Central memory CD8-positive, alpha-beta T cell (primary cell): Measurements from ENCODE around the gene PEA15.

ENCODE experiments used
- ATAC-seq: fragments of 150-1000 bp; cut with Tn5 transposase; replicated peaks from 2 replicates; pipeline ENCODE4 v1.10.0; 2022; ENCODE audit warnings: mild to moderate bottlenecking, moderate FRiP score, moderate number of reproducible peaks; ENCODE audit not compliant: poor library complexity, severe bottlenecking; ENCODE audit errors: extremely low read depth
- DNase-seq, 2 donors: peaks; one replicate each; pipeline ENCODE4 v3.0.0; 2021; ENCODE audit warnings: low spot score in 2 of 2
- H3K27ac Mint-ChIP-seq: one replicate; pipeline ENCODE4 v1.8.0; 2022; ENCODE audit warnings: low read depth, mild to moderate bottlenecking, moderate library complexity, mixed read lengths
- H3K27me3 Mint-ChIP-seq: one replicate; pipeline ENCODE4 v1.8.0; 2022; ENCODE audit warnings: mixed read lengths
- H3K36me3 Mint-ChIP-seq: one replicate; pipeline ENCODE4 v1.8.0; 2022; ENCODE audit warnings: mild to moderate bottlenecking, moderate library complexity, mixed read lengths; ENCODE audit not compliant: insufficient read depth
- H3K4me1 Mint-ChIP-seq: one replicate; pipeline ENCODE4 v1.8.0; 2022; ENCODE audit warnings: mixed read lengths
- H3K4me3 Mint-ChIP-seq: one replicate; pipeline ENCODE4 v1.8.0; 2022; ENCODE audit warnings: mild to moderate bottlenecking, moderate library complexity, mixed read lengths
- H3K9me3 Mint-ChIP-seq: one replicate; pipeline ENCODE4 v1.8.0; 2022; ENCODE audit warnings: mixed read lengths

PEA15 gene

GRCh38 chr1:160167580-160167979 is 37.6 kb upstream of the PEA15 start:
- no peak overlapping the region for H3K27ac Mint-ChIP-seq
- peaks cover 61% of the 10 kb centered on the region for H3K27me3 Mint-ChIP-seq
- no peaks in the 10 kb centered on the region for H3K9me3 Mint-ChIP-seq
- no peak for DNase-seq
- no peak overlapping the region for H3K4me3 Mint-ChIP-seq
- peaks cover 11% of the 10 kb centered on the region for H3K4me1 Mint-ChIP-seq
- peaks cover 2% of the 10 kb centered on the region for H3K36me3 Mint-ChIP-seq
- ATAC-seq, result no peak

GRCh38 chr1:160168016-160168415 is 37.2 kb upstream of the PEA15 start:
- DNase-seq (no peak), ATAC-seq (no peak)
- H3K27me3 Mint-ChIP-seq, result peaks cover 64% of the 10 kb centered on the region
- H3K36me3 Mint-ChIP-seq, result peaks cover 2% of the 10 kb centered on the region
- no peak overlapping the region for H3K27ac Mint-ChIP-seq
- H3K4me3 Mint-ChIP-seq, result no peak overlapping the region
- no peaks in the 10 kb centered on the region for H3K9me3 Mint-ChIP-seq
- H3K4me1 Mint-ChIP-seq, result peaks cover 11% of the 10 kb centered on the region

DNA sequence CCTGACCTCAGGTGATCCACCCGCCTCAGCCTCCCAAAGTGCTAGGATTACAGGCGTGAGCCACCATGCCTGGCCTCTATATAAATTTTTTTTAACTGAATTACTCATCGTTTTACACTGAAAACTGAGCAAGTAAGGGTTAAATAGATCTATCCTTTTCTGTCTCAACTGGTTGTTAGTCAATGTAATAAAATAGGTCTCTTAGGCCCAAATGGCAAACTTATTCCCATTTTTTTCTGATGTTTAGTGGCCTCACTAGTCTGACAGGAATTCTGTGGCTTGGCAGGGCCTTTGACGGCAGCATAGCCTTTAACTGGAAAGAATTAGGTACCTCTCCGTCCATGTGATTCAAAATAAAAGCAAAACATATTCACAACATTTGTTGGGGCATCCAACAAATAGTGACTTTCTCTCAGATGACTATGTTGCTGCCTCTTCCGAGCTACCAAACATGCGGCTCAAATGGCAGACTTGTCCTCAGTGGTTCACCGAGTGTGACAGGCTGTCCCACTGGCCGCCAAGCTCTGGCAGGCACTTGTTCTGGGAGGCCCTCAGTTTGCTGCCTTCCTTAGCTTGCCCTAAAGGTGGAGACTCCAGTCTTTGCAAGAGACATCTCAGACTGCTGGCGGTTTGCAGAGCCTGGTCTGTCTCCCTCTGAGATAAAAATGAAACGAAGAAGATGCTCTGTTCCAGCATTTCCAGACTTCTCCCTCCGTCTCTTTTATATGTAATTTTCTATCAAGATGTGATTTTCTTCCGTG is 36.4 kb upstream of the PEA15 start:
- no peaks in the 10 kb centered on the region for H3K9me3 Mint-ChIP-seq
- ATAC-seq (no peak), DNase-seq (no peak)
- no peak overlapping the region for H3K27ac Mint-ChIP-seq
- H3K27me3 Mint-ChIP-seq, result peaks cover 64% of the 10 kb centered on the region
- peaks cover 11% of the 10 kb centered on the region for H3K4me1 Mint-ChIP-seq
- no peaks in the 10 kb centered on the region for H3K36me3 Mint-ChIP-seq
- no peak overlapping the region for H3K4me3 Mint-ChIP-seq

DNA sequence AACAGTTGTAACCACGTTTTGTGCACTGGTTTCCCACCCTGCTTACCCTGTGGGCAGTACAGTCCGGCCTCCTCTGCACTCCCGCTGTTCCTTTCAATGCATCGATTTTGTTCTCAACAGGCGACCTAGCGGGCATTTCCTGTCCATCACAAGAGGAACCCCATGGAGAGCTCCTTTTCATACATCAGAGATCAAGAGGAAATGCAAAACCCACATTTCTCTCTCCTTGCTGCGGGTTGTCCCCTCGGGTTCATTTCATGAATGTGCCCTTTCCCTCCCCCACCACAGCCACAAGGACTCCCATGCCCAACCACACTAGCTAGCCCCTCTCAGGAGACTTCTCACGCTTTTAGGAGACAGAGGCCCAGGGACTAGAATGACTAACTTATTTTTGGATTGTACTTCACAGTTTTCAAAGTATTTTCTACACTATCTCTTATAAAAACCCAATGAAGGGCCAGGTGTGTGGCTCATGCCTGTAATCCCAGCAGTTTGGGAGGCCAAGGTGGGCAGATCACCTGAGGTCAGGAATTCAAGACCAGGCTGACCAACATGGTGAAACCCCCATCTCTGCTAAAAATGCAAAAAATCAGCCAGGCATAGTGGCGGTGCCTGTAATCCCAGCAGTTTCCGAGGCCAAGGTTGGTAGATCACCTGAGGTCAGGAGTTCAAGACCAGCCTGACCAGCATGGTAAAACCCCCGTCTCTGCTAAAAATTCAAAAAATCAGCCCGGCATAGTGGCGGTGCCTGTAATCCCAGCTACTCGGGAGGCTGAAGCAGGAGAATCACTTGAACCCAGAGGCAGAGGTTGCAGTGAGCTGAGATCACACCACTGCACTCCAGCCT is 35.4 kb upstream of the PEA15 start:
- Mint-ChIP-seq H3K4me1 (peaks cover 11% of the 10 kb centered on the region), H3K9me3 (no peaks in the 10 kb centered on the region), H3K36me3 (no peaks in the 10 kb centered on the region), H3K27ac (no peak overlapping the region), H3K4me3 (no peak overlapping the region), H3K27me3 (peaks cover 64% of the 10 kb centered on the region)
- no peak for DNase-seq
- peak; percentile 6 for ATAC-seq

DNA sequence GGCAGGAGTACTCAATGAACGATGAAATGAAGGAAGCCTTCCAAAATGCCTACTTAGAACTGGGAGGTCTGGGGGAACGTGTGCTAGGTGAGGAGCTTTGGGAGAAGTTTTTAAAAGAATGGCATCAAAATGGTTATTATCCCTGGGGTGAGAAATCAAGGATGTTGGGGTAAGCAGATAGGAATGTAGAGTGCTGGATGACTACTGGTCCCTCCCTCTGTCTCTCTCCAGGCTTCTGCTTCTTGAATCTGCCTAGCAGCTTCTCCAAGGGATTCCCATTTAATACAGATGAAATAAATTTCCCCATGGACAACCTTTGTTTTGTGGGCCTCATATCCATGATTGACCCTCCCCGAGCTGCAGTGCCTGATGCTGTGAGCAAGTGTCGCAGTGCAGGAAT is 33.8 kb upstream of the PEA15 start:
- peaks cover 11% of the 10 kb centered on the region for H3K4me1 Mint-ChIP-seq
- no peak overlapping the region for H3K27ac Mint-ChIP-seq
- no peaks in the 10 kb centered on the region for H3K9me3 Mint-ChIP-seq
- peaks cover 54% of the 10 kb centered on the region for H3K27me3 Mint-ChIP-seq
- no peak for ATAC-seq
- H3K4me3 Mint-ChIP-seq, result no peak overlapping the region
- H3K36me3 Mint-ChIP-seq, result no peaks in the 10 kb centered on the region
- DNase-seq, result no peak

DNA sequence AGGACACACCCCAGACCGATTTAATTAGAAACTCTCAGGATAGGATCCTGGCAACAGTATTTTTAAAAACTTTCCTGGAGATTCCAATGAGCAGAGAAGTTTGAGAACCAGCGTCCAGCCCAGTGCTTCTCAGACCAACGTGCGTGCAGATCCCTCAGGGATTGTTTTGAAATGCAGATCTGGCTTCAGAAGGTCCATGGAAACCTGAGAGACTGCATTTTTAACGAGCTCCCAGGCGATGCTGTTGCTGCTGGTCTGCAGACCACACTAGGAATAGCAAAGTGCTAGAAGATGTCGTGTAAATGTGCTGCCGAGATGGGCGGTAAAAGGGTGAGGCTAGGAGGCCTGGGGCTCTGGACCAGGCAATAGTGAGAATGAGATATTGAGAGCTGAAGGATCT is 33.2 kb upstream of the PEA15 start:
- Mint-ChIP-seq H3K4me3 (no peak overlapping the region), H3K27ac (no peak overlapping the region), H3K4me1 (peaks cover 11% of the 10 kb centered on the region), H3K36me3 (no peaks in the 10 kb centered on the region), H3K9me3 (no peaks in the 10 kb centered on the region), H3K27me3 (peaks cover 48% of the 10 kb centered on the region)
- ATAC-seq, result no peak
- DNase-seq, result no peak

DNA sequence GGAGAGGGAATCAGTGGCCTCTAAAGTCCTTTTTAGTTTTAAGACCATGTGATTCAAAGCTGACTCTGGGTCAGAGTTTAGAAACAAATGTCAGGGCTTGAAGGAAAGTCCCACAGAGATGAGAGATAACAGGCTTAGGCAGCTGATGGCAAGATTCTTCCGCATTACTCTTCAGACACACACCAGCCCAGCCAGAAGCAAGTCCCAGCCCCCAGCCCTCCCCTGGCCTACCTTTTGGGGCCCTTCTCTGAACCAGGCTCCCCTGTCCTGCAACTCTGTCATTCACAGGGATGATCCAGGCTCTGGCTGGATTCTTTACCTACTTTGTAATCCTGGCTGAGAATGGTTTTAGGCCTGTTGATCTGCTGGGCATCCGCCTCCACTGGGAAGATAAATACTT is 28.0 kb upstream of the PEA15 start:
- H3K36me3 Mint-ChIP-seq, result no peaks in the 10 kb centered on the region
- no peak overlapping the region for H3K27ac Mint-ChIP-seq
- H3K27me3 Mint-ChIP-seq, result peaks cover 55% of the 10 kb centered on the region
- H3K4me3 Mint-ChIP-seq, result no peak overlapping the region
- H3K4me1 Mint-ChIP-seq, result no peaks in the 10 kb centered on the region
- DNase-seq (no peak), ATAC-seq (no peak)
- H3K9me3 Mint-ChIP-seq, result no peaks in the 10 kb centered on the region

DNA sequence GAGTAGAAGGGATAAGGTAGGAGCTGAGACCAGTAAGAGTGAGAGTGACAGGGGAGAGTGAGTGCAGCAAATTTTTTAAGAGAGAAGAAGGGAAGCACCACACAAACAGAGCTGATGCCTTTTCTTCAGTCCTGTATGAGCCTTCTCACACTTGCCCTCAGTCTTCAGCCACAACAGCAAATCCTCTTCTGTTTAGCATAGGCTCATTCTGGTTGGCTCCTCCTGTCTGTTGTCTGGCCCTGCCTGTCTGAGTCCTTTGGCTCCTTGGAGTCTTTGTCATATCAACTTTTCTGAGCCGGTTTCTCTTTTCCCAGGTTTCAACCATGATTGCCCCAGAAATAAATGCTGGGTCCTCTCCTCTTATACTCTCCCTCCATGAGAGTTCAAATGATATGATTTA is 27.5 kb upstream of the PEA15 start:
- no peaks in the 10 kb centered on the region for H3K9me3 Mint-ChIP-seq
- DNase-seq, result no peak
- no peaks in the 10 kb centered on the region for H3K36me3 Mint-ChIP-seq
- H3K4me3 Mint-ChIP-seq, result no peak overlapping the region
- H3K4me1 Mint-ChIP-seq, result no peaks in the 10 kb centered on the region
- H3K27me3 Mint-ChIP-seq, result peaks cover 51% of the 10 kb centered on the region
- no peak overlapping the region for H3K27ac Mint-ChIP-seq
- ATAC-seq, result no peak

- Mint-ChIP-seq H3K27me3 (peaks cover 41% of the 10 kb centered on the region), H3K36me3 (no peaks in the 10 kb centered on the region), H3K9me3 (no peaks in the 10 kb centered on the region), H3K4me1 (no peaks in the 10 kb centered on the region), H3K27ac (no peak overlapping the region), H3K4me3 (no peak overlapping the region)
- DNase-seq (no peak), ATAC-seq (no peak)
These were observed 26.5 kb upstream of the PEA15 start for GRCh38 chr1:160178731-160179130.

GRCh38 chr1:160179336-160179735 is 25.8 kb upstream of the PEA15 start:
- Mint-ChIP-seq H3K4me1 (no peaks in the 10 kb centered on the region), H3K27me3 (peaks cover 35% of the 10 kb centered on the region), H3K9me3 (no peaks in the 10 kb centered on the region), H3K27ac (no peak overlapping the region), H3K36me3 (no peaks in the 10 kb centered on the region), H3K4me3 (no peak overlapping the region)
- ATAC-seq, result no peak
- no peak for DNase-seq

DNA sequence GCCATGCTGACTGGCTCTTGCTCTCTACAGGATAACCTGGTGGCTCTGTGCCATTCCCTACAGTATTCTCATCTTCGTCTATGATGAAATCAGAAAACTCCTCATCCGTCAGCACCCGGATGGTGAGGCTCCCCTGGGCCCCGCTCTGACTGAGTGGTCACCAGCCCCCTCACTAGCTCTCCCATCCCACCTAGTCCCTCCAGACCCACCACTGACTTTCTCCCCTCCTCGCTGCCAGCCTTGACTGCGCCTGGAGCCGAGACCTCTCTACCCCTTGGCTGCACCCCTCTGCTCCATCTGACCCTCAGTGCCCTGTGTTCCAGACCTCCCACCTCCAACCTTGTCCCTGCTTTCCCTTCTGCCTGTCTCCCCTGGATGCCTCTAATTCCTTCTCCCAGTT is 18.9 kb upstream of the PEA15 start:
- Mint-ChIP-seq H3K27me3 (peaks cover 29% of the 10 kb centered on the region), H3K36me3 (no peaks in the 10 kb centered on the region), H3K4me3 (no peak overlapping the region), H3K27ac (no peak overlapping the region), H3K9me3 (no peaks in the 10 kb centered on the region), H3K4me1 (no peaks in the 10 kb centered on the region)
- ATAC-seq (no peak), DNase-seq (no peak)

- Mint-ChIP-seq H3K27ac (no peak overlapping the region), H3K27me3 (peaks cover 24% of the 10 kb centered on the region), H3K9me3 (no peaks in the 10 kb centered on the region), H3K36me3 (no peaks in the 10 kb centered on the region), H3K4me1 (no peaks in the 10 kb centered on the region), H3K4me3 (no peak overlapping the region)
- DNase-seq (no peak), ATAC-seq (no peak)
These were observed 18.5 kb upstream of the PEA15 start for GRCh38 chr1:160186729-160187128.

DNA sequence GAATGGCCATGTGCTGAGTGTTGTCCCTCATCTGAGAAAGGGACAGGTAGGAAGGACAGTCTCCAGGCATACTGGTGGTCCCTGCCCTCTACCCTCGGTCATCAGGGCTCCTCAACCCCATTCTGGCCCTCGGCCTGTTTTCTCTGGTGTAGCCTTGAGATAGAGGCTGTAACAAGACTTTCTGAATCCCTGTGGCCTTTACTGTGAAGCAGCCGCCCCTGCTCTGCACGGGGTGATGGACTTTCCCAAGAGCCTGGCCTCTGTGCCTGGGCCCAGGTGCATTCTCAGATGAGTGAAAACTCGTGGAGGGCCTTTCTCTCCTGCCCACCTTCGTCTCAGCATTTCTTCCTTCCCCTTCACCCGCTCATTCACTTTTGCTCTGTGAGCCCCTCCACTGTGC is 17.8 kb upstream of the PEA15 start:
- no peaks in the 10 kb centered on the region for H3K4me1 Mint-ChIP-seq
- no peaks in the 10 kb centered on the region for H3K36me3 Mint-ChIP-seq
- no peaks in the 10 kb centered on the region for H3K9me3 Mint-ChIP-seq
- no peak overlapping the region for H3K27ac Mint-ChIP-seq
- no peak overlapping the region for H3K4me3 Mint-ChIP-seq
- no peak for DNase-seq
- peaks cover 19% of the 10 kb centered on the region for H3K27me3 Mint-ChIP-seq
- no peak for ATAC-seq
